Ishikawa (cell line): Measurements from ENCODE around the gene ARFGAP3.

Experiments
- CREB1 ChIP-seq: IDR thresholded peaks from 2 replicates; pipeline ENCODE4 v1.6.1; 2012; ENCODE audit warnings: low read depth
- EGR1 ChIP-seq: IDR thresholded peaks from 2 replicates; pipeline ENCODE4 v1.6.1; 2012
- EP300 ChIP-seq: IDR thresholded peaks from 2 replicates; pipeline ENCODE4 v1.6.1; 2012; ENCODE audit warnings: borderline replicate concordance
- FOXM1 ChIP-seq: IDR thresholded peaks from 2 replicates; pipeline ENCODE4 v1.6.1; 2012; ENCODE audit warnings: low read depth, borderline replicate concordance
- RAD21 ChIP-seq: IDR thresholded peaks from 2 replicates; pipeline ENCODE4 v1.6.1; 2012; ENCODE audit warnings: low read depth
- REST ChIP-seq: IDR thresholded peaks from 2 replicates; pipeline ENCODE4 v1.6.1; 2012; ENCODE audit warnings: low read depth, mild to moderate bottlenecking
- TAF1 ChIP-seq: IDR thresholded peaks from 2 replicates; pipeline ENCODE4 v1.6.1; 2012; ENCODE audit warnings: low read depth, mild to moderate bottlenecking
- TCF12 ChIP-seq: IDR thresholded peaks from 2 replicates; pipeline ENCODE4 v1.6.1; 2012; ENCODE audit warnings: low read depth
- YY1 ChIP-seq: IDR thresholded peaks from 2 replicates; pipeline ENCODE4 v1.6.1; 2012; ENCODE audit warnings: low read depth
- ZBTB7A ChIP-seq: IDR thresholded peaks from 2 replicates; pipeline ENCODE4 v1.6.1; 2012; ENCODE audit warnings: low read depth
- TF ChIP-seq, protein P1 (sequence below): IDR thresholded peaks from 2 replicates; pipeline ENCODE4 v1.6.1; 2012
- TF ChIP-seq, protein P2 (sequence below): IDR thresholded peaks from 2 replicates; pipeline ENCODE4 v1.6.1; 2012

DNA sequence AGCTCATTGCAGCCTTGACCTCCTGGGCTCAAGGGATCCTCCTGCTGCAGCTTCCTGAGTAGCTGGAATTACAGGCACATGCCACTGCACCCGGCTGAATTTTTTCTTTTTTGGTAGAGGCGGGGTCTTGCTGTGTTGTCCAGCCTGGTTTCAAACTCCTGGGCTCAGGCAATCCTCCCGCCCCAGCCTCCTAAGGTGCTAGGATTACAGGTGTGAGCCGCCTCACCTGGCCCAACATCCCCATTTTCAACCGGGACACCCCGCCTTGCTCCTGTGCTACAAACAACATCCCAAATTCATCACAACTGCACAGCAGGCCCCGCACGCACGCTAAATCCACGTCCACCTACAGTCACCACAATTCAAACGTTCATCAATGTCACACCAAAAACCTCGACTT is 61.0 kb downstream of the ARFGAP3 start:
- TF ChIP-seq TAF1 (no peak), RAD21 (no peak), EP300 (no peak), TCF12 (no peak), FOXM1 (no peak), ZBTB7A (no peak), CREB1 (no peak), YY1 (no peak), REST (no peak), EGR1 (no peak)
- TF ChIP-seq, protein P1, sequence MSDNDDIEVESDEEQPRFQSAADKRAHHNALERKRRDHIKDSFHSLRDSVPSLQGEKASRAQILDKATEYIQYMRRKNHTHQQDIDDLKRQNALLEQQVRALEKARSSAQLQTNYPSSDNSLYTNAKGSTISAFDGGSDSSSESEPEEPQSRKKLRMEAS: no peak
- TF ChIP-seq, protein P2, sequence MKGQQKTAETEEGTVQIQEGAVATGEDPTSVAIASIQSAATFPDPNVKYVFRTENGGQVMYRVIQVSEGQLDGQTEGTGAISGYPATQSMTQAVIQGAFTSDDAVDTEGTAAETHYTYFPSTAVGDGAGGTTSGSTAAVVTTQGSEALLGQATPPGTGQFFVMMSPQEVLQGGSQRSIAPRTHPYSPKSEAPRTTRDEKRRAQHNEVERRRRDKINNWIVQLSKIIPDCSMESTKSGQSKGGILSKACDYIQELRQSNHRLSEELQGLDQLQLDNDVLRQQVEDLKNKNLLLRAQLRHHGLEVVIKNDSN: no peak
